GM19239 (cell line): Measurements from ENCODE around the gene HAO2.

ENCODE experiments used
- DNase-seq: peaks from one replicate; pipeline ENCODE4 v3.0.0; 2011; ENCODE audit warnings: low spot score; ENCODE audit not compliant: insufficient read length
- FAIRE-seq: peaks from 2 replicates; lab custom pipeline; 2011; peaks lifted over from hg19 to GRCh38; lab: Jason Lieb, UNC

HAO2 gene

DNA sequence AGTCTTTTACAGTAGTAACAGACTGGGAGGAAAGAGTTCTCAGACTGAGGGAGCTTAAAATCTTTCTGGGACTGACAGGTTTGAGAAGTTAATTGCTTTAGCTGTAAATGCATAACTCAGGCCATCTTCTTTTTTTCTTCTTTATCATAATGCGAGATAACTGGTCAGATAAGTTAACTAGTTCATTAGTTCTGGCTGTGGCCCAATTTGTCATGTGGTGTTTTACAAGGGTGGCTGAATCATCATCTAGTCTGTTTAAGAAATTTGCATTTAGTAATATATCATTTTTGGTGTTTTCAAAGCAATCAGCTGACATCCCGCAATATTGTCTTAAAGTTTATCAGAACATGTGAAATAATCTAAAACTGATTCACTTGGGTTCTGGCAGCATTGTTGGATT lies 60.4 kb downstream of the HAO2 start:
- no peak for DNase-seq
- FAIRE-seq, result no peak

DNA sequence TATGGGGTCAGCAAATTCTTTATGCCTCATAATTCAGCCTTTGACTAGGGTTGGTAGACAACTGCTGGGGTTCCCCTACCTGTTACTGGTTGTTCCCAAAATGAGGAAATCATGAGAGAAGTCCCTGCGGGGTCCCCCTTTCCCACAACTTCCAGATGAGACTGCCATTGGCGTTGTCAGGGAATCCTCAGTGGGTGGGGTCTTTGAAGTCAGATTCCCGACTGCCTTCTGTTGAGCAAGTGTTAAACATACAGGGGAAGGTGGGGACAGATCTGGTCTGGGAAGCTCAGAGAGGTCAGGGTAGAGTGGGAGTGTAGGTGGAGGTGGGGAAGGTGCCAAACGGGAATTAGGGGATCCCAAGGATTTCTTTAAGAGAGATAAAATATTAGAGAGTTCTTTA lies 61.1 kb downstream of the HAO2 start:
- FAIRE-seq, result no peak
- no peak for DNase-seq

DNA sequence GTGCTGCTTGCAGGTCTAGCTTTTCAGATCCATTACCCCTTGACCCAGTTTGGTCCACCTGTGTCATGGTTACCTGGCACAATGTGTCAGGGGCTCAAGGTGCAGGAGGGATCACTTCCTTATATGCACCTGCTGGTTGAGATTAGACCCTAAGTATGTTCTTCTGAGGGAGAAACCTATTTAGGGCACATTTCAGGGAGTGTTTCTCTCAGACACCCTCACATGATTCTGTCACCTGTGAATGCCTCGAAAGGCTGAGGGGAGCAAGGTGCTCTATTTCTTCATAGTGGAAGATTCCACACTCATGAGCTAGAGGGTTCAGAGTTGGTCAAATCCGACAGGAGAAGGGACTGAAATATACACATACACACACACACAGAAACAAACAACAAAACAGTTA lies 61.9 kb downstream of the HAO2 start:
- DNase-seq, result no peak
- FAIRE-seq, result no peak

DNA sequence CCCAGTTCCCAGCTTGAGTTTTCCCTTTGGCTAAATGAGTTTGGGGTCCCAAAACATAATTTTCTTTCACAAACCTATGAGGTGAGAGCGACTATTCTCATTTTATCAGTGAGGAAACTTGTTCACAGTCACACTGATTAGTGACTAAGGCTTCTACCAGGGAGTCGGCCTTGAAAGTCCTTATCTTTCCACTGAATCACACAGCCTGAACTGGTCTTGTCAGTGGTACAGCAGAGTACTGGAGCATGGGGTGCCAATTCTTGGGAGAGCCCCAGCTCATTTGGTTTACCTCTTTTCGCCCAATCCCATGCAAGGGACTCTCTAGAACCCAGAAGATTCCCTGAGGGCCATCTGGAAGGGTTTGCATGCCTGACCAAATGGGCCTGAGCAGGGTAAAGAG lies 63.3 kb downstream of the HAO2 start:
- no peak for DNase-seq
- FAIRE-seq, result no peak

DNA sequence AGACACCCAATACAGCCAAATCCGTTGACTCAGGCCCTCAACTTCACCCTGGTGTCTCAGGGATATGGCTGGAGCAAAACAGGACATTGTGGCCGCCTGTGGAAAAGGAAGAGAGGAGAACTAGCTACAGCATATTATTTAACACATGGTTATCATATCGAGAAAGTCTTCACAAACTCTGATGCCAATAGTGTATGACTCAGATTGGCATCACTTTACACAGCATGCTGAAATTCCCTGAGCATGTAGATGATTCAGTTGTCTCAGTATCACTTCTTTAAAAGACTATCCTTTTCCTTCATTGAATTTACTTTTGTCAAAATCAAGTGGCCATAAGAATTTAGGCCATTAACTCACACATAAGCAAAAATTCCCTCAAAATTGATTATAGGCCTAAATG lies 66.5 kb downstream of the HAO2 start:
- FAIRE-seq, result no peak
- no peak for DNase-seq

DNA sequence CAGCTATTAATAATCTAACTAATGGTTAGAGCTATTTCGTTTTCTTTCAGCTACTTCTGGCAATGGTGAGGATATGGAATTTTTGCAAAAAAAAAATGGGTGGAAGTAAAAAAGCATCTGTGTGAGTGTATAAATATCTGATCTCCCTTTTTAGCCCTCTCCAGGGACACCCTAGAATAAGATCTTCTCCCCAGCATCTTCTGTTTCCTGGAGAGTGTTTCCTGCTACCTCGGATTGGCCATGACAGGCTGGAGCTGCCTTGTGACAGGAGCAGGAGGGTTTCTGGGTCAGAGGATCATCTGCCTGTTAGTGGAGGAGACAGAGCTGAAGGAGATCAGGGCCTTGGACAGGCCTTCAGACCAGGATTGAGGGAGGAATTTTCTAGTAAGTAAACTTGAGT lies 70.2 kb downstream of the HAO2 start:
- FAIRE-seq, result no peak
- DNase-seq, result no peak

DNA sequence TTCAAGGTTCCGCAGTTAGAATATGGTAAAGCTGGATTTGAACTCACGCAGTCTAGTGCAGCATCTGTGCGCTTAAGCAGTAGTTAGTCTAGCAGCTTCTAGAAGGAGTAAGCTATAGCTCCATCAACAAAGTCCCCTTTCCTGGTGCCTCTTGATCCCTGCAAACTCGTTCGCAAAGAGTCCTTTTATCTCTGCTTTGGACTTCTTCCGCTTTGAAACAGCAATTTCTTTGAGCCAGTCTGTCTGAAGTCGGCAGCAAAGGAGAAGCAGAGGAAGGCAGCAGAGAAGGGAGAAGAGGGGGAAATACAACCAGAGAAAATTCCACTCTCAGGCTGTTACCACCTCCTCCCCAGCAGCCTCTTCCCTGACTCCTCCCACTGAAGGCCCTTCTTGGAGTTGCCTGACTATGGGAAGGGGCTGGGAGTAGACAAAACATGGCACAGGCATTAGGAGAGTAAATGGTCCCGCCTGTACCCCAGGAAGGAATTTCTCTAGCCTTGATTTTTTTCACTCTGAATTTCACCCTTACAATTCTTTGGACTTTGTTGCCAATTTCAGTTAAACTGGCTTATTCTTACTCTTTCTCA lies 72.2 kb downstream of the HAO2 start:
- FAIRE-seq (no peak), DNase-seq (no peak)

DNA sequence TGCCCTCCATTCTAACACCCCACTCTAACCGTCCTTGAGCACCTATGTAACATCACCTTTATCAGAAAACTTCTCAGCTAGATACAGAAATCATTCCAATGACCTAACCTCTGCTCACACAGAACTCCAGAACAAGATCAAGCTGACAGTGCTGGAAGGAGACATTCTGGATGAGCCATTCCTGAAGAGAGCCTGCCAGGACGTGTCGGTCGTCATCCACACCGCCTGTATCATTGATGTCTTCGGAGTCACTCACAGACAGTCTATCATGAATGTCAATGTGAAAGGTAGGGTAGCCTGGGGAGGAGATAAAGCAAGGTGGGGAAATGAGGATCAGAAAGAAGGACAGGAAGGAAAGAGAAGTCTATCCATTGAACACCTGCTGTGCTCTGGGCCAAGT lies 74.2 kb downstream of the HAO2 start:
- FAIRE-seq (no peak), DNase-seq (no peak)
